HG02678 (cell line): ENCODE results near the gene NANP.

Experiments
- ATAC-seq: cut with Tn5 transposase; IDR thresholded peaks from one replicate; pipeline ENCODE4 v1.9.1; 2021; ENCODE audit warnings: mild to moderate bottlenecking, moderate library complexity; ENCODE audit not compliant: unreplicated experiment

NANP gene

GRCh38 chr20:25573288-25574251 is 50.2 kb downstream of the NANP start:
- no peak for ATAC-seq

GRCh38 chr20:25571817-25572216 is 52.0 kb downstream of the NANP start:
- ATAC-seq = no peak

GRCh38 chr20:25571240-25571639 is 52.6 kb downstream of the NANP start:
- no peak for ATAC-seq

- ATAC-seq = no peak
Measured at GRCh38 chr20:25570148-25570530, 53.7 kb downstream of the NANP start.

GRCh38 chr20:25567286-25567685 is 56.5 kb downstream of the NANP start:
- ATAC-seq = no peak

- no peak for ATAC-seq
Measured at GRCh38 chr20:25566821-25567220, 57.0 kb downstream of the NANP start.

GRCh38 chr20:25565578-25566157 is 58.1 kb downstream of the NANP start:
- ATAC-seq = no peak

GRCh38 chr20:25563876-25564275 is 59.9 kb downstream of the NANP start:
- no peak for ATAC-seq

- ATAC-seq = no peak
Measured at GRCh38 chr20:25563362-25563761, 60.5 kb downstream of the NANP start.
